ENCODE data around the gene S100A7A.

DNA sequence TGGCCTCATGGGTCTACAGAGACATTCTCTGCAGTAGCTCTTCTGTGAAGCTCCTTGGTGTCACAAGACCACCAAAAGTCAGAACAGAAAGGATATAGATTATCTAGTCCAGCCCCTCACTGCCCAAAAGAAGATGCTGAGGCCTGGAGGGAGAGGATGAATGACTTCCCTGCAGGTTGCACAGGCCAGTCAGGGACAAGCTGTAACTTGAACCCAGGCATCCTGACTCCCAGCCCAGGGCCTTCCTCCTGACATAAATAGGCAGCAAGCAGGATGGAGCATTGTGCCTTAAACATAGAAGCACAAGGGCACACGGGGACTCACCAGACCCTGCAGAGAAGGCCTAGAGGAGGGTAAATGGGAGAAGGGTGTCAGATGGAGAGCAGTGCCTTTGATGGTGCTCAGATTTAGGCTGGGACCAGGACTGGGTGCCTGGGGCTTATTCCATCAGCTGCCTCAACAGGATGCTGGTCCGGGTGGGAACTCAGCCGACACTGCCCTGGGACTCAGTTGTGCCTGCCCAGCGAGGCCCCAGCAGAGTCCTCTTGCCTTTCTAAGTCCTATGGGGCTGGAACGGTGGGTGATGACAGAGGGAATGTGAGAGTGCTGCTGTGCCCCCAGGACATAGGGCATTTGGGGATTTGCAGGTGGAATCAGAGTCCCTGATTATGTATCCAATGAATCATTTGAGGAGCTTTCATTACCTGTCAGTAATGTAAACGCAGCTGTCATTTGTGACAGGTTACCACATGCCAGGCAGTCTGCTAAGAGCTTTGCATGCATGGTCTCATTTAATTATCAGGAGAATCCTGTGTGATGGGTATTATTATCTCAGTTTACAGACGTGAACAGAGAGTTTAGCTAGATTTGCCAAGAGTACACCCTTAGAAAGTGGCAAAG is 13.2 kb downstream of the S100A7A start:
- TF ChIP-seq, protein P1, sequence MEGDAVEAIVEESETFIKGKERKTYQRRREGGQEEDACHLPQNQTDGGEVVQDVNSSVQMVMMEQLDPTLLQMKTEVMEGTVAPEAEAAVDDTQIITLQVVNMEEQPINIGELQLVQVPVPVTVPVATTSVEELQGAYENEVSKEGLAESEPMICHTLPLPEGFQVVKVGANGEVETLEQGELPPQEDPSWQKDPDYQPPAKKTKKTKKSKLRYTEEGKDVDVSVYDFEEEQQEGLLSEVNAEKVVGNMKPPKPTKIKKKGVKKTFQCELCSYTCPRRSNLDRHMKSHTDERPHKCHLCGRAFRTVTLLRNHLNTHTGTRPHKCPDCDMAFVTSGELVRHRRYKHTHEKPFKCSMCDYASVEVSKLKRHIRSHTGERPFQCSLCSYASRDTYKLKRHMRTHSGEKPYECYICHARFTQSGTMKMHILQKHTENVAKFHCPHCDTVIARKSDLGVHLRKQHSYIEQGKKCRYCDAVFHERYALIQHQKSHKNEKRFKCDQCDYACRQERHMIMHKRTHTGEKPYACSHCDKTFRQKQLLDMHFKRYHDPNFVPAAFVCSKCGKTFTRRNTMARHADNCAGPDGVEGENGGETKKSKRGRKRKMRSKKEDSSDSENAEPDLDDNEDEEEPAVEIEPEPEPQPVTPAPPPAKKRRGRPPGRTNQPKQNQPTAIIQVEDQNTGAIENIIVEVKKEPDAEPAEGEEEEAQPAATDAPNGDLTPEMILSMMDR (IDR thresholded peaks at IDR 0.05; ENCODE audit: insufficient read depth, low read depth, low read length) = no peak
- no peak for TF ChIP-seq EZH2 (IDR thresholded peaks at IDR 0.05; ENCODE audit: insufficient read depth, low read length)
